Adrenal gland (tissue), 5 donors: ENCODE results near the gene ITPRID1.

Experiments
- POLR2A ChIP-seq, 2 donors: fragments of 450-650 bp; IDR thresholded peaks; one replicate each; pipeline ENCODE4 v1.6.1; 2017; ENCODE audit warnings: antibody characterized with exemption in 2 of 2, mild to moderate bottlenecking in 2 of 2, moderate library complexity in 1 of 2
- TF ChIP-seq, protein P1 (sequence below), 6 experiments: fragments of 450-650 bp in 4 of 6; fragments of 200-600 bp in 2 of 6; sonication (generic) in 1 of 6; IDR thresholded peaks; 1 replicate in 5 of 6; 2 replicates in 1 of 6; pipeline versions ENCODE4 v1.5.1 to v1.8.0; 2016 to 2021; ENCODE audit warnings: antibody characterized with exemption in 6 of 6, mild to moderate bottlenecking in 2 of 6, moderate library complexity in 1 of 6
- donor health status: DM: no; HTN: no; CAD: no.

- TF ChIP-seq, protein P1, sequence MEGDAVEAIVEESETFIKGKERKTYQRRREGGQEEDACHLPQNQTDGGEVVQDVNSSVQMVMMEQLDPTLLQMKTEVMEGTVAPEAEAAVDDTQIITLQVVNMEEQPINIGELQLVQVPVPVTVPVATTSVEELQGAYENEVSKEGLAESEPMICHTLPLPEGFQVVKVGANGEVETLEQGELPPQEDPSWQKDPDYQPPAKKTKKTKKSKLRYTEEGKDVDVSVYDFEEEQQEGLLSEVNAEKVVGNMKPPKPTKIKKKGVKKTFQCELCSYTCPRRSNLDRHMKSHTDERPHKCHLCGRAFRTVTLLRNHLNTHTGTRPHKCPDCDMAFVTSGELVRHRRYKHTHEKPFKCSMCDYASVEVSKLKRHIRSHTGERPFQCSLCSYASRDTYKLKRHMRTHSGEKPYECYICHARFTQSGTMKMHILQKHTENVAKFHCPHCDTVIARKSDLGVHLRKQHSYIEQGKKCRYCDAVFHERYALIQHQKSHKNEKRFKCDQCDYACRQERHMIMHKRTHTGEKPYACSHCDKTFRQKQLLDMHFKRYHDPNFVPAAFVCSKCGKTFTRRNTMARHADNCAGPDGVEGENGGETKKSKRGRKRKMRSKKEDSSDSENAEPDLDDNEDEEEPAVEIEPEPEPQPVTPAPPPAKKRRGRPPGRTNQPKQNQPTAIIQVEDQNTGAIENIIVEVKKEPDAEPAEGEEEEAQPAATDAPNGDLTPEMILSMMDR (IDR thresholded peaks at IDR 0.05) = no peak
- TF ChIP-seq POLR2A (IDR thresholded peaks at IDR 0.05) = no peak
These were observed 70.1 kb downstream of the ITPRID1 start for GRCh38 chr7:31583942-31584341.
